22Rv1 (cell line): ENCODE measurements around the gene STH.

Experiments used
- CTCF ChIP-seq: fragments of 450-650 bp; IDR thresholded peaks from 2 replicates; pipeline ENCODE4 v1.5.1; 2017; ENCODE audit warnings: mild to moderate bottlenecking
- ZFX ChIP-seq: fragments of 450-650 bp; IDR thresholded peaks from 2 replicates; pipeline ENCODE4 v1.6.1; 2017; ENCODE audit warnings: antibody characterized with exemption, borderline replicate concordance

GRCh38 chr17:45963283-45963682, 35.8 kb upstream of the STH start:
- no peak for TF ChIP-seq CTCF
- no peak for TF ChIP-seq ZFX
